ENCODE measurements around the gene RNF166.

The RNF166 gene

GRCh38 chr16:88716201-88716600 lies 10.0 kb upstream of the RNF166 start:
- Histone ChIP-seq H3K4me3 (ENCODE audit: low read length) (no peak overlapping the region), H3K4me1 (ENCODE audit: insufficient read depth, low read length) (no peaks in the 10 kb centered on the region), H3K27me3 (ENCODE audit: insufficient read depth, low read length) (no peaks in the 10 kb centered on the region), H3K36me3 (ENCODE audit: insufficient read depth, low read length) (peaks cover 36% of the 10 kb centered on the region), H3K9me3 (ENCODE audit: low read length) (no peaks in the 10 kb centered on the region), H2AFZ (ENCODE audit: low read depth, low read length) (no peak overlapping the region)

- H3K4me3 ChIP-seq (ENCODE audit: low read length) = no peak overlapping the region
- H3K4me1 ChIP-seq (ENCODE audit: insufficient read depth, low read length) = no peaks in the 10 kb centered on the region
- no peak overlapping the region for H2AFZ ChIP-seq (ENCODE audit: low read depth, low read length)
- peaks cover 36% of the 10 kb centered on the region for H3K36me3 ChIP-seq (ENCODE audit: insufficient read depth, low read length)
- H3K9me3 ChIP-seq (ENCODE audit: low read length) = no peaks in the 10 kb centered on the region
- H3K27me3 ChIP-seq (ENCODE audit: insufficient read depth, low read length) = no peaks in the 10 kb centered on the region
Measured at GRCh38 chr16:88715312-88716190, 9.3 kb upstream of the RNF166 start.

- Histone ChIP-seq H3K27me3 (ENCODE audit: insufficient read depth, low read length) (no peaks in the 10 kb centered on the region), H3K9me3 (ENCODE audit: low read length) (no peaks in the 10 kb centered on the region), H3K4me1 (ENCODE audit: insufficient read depth, low read length) (no peaks in the 10 kb centered on the region), H3K4me3 (ENCODE audit: low read length) (no peak overlapping the region), H2AFZ (ENCODE audit: low read depth, low read length) (no peak overlapping the region), H3K36me3 (ENCODE audit: insufficient read depth, low read length) (peaks cover 34% of the 10 kb centered on the region)
Measured at GRCh38 chr16:88714420-88715302, 8.5 kb upstream of the RNF166 start.

- H2AFZ ChIP-seq (ENCODE audit: low read depth, low read length) = no peak overlapping the region
- H3K27me3 ChIP-seq (ENCODE audit: insufficient read depth, low read length) = no peaks in the 10 kb centered on the region
- H3K9me3 ChIP-seq (ENCODE audit: low read length) = no peaks in the 10 kb centered on the region
- no peak overlapping the region for H3K4me3 ChIP-seq (ENCODE audit: low read length)
- H3K4me1 ChIP-seq (ENCODE audit: insufficient read depth, low read length) = no peaks in the 10 kb centered on the region
- H3K36me3 ChIP-seq (ENCODE audit: insufficient read depth, low read length) = peaks cover 34% of the 10 kb centered on the region
Measured at GRCh38 chr16:88713568-88714419, 7.6 kb upstream of the RNF166 start.

GRCh38 chr16:88713054-88713453 lies 6.8 kb upstream of the RNF166 start:
- Histone ChIP-seq H3K4me3 (ENCODE audit: low read length) (no peak overlapping the region), H3K27me3 (ENCODE audit: insufficient read depth, low read length) (no peaks in the 10 kb centered on the region), H3K4me1 (ENCODE audit: insufficient read depth, low read length) (no peaks in the 10 kb centered on the region), H3K36me3 (ENCODE audit: insufficient read depth, low read length) (peaks cover 31% of the 10 kb centered on the region), H2AFZ (ENCODE audit: low read depth, low read length) (no peak overlapping the region), H3K9me3 (ENCODE audit: low read length) (no peaks in the 10 kb centered on the region)

- peaks cover 1% of the 10 kb centered on the region for H3K4me1 ChIP-seq (ENCODE audit: insufficient read depth, low read length)
- H3K27me3 ChIP-seq (ENCODE audit: insufficient read depth, low read length) = no peaks in the 10 kb centered on the region
- no peak overlapping the region for H3K4me3 ChIP-seq (ENCODE audit: low read length)
- peaks cover 28% of the 10 kb centered on the region for H3K36me3 ChIP-seq (ENCODE audit: insufficient read depth, low read length)
- no peak overlapping the region for H2AFZ ChIP-seq (ENCODE audit: low read depth, low read length)
- no peaks in the 10 kb centered on the region for H3K9me3 ChIP-seq (ENCODE audit: low read length)
Measured at GRCh38 chr16:88712362-88712979, 6.3 kb upstream of the RNF166 start.

- Histone ChIP-seq H3K4me3 (ENCODE audit: low read length) (no peak overlapping the region), H2AFZ (ENCODE audit: low read depth, low read length) (no peak overlapping the region), H3K9me3 (ENCODE audit: low read length) (no peaks in the 10 kb centered on the region), H3K27me3 (ENCODE audit: insufficient read depth, low read length) (no peaks in the 10 kb centered on the region), H3K4me1 (ENCODE audit: insufficient read depth, low read length) (peaks cover 7% of the 10 kb centered on the region), H3K36me3 (ENCODE audit: insufficient read depth, low read length) (peaks cover 23% of the 10 kb centered on the region)
Measured at GRCh38 chr16:88711750-88712340, 5.6 kb upstream of the RNF166 start.

- Histone ChIP-seq H3K4me3 (ENCODE audit: low read length) (no peak overlapping the region), H3K36me3 (ENCODE audit: insufficient read depth, low read length) (peaks cover 11% of the 10 kb centered on the region), H3K27me3 (ENCODE audit: insufficient read depth, low read length) (no peaks in the 10 kb centered on the region), H3K9me3 (ENCODE audit: low read length) (no peaks in the 10 kb centered on the region), H3K4me1 (ENCODE audit: insufficient read depth, low read length) (peaks cover 13% of the 10 kb centered on the region), H2AFZ (ENCODE audit: low read depth, low read length) (no peak overlapping the region)
Measured at GRCh38 chr16:88710556-88710955, 4.3 kb upstream of the RNF166 start.

- peak overlapping the region; percentile 93 for H3K4me3 ChIP-seq (ENCODE audit: low read length)
- H3K36me3 ChIP-seq (ENCODE audit: insufficient read depth, low read length) = no peaks in the 10 kb centered on the region
- H2AFZ ChIP-seq (ENCODE audit: low read depth, low read length) = peak overlapping the region; percentile 80
- no peaks in the 10 kb centered on the region for H3K27me3 ChIP-seq (ENCODE audit: insufficient read depth, low read length)
- no peaks in the 10 kb centered on the region for H3K9me3 ChIP-seq (ENCODE audit: low read length)
- H3K4me1 ChIP-seq (ENCODE audit: insufficient read depth, low read length) = peaks cover 21% of the 10 kb centered on the region
Measured at GRCh38 chr16:88706965-88707826, 988 bp upstream of the RNF166 start.

GRCh38 chr16:88705801-88706228 lies 393 bp downstream of the RNF166 start:
- Histone ChIP-seq H3K27me3 (ENCODE audit: insufficient read depth, low read length) (no peaks in the 10 kb centered on the region), H3K4me3 (ENCODE audit: low read length) (peak overlapping the region; percentile 93), H3K4me1 (ENCODE audit: insufficient read depth, low read length) (peaks cover 21% of the 10 kb centered on the region), H3K9me3 (ENCODE audit: low read length) (no peaks in the 10 kb centered on the region), H3K36me3 (ENCODE audit: insufficient read depth, low read length) (no peaks in the 10 kb centered on the region), H2AFZ (ENCODE audit: low read depth, low read length) (peak overlapping the region; percentile 80)

GRCh38 chr16:88705076-88705684 lies 1.0 kb downstream of the RNF166 start:
- no peaks in the 10 kb centered on the region for H3K36me3 ChIP-seq (ENCODE audit: insufficient read depth, low read length)
- H3K4me3 ChIP-seq (ENCODE audit: low read length) = peak overlapping the region; percentile 93
- no peaks in the 10 kb centered on the region for H3K9me3 ChIP-seq (ENCODE audit: low read length)
- H3K27me3 ChIP-seq (ENCODE audit: insufficient read depth, low read length) = no peaks in the 10 kb centered on the region
- H2AFZ ChIP-seq (ENCODE audit: low read depth, low read length) = no peak overlapping the region
- peaks cover 21% of the 10 kb centered on the region for H3K4me1 ChIP-seq (ENCODE audit: insufficient read depth, low read length)
